Esophagus squamous epithelium (tissue), 5 donors: ENCODE measurements around the gene ITGA7. TPM values are rescaled to one million over a fixed set of nuclear protein-coding genes. Genes with fewer than 3 reads are reported as not detected.

Experiments used
- DNase-seq: peaks from one replicate; lab custom pipeline; 2025; lab: John Stamatoyannopoulos, UW
- H3K27ac ChIP-seq, 4 donors: fragments of 200-600 bp; sonication (generic); one replicate each; pipeline ENCODE4 v1.5.1; 2016 to 2019; ENCODE audit warnings: mild to moderate bottlenecking in 1 of 4
- H3K27me3 ChIP-seq, 4 donors: fragments of 200-600 bp; sonication (generic); 1 replicate in 3 of 4; 2 replicates in 1 of 4; pipeline versions ENCODE4 v1.5.1 to v1.6.0; 2017 to 2021; ENCODE audit warnings: antibody characterized with exemption in 1 of 4
- H3K36me3 ChIP-seq, 3 donors: fragments of 200-600 bp; sonication (generic); one replicate each; pipeline ENCODE4 v1.5.1; 2016 to 2019
- H3K4me1 ChIP-seq, 3 donors: fragments of 200-600 bp; sonication (generic); one replicate each; pipeline ENCODE4 v1.5.1; 2017 to 2019
- H3K4me3 ChIP-seq, 4 donors: fragments of 200-600 bp; sonication (generic); 1 replicate in 3 of 4; 2 replicates in 1 of 4; pipeline ENCODE4 v1.5.1; 2016 to 2019; ENCODE audit warnings: mild to moderate bottlenecking in 2 of 4, moderate library complexity in 1 of 4
- H3K9me3 ChIP-seq, 3 donors: fragments of 200-600 bp; sonication (generic); one replicate each; pipeline ENCODE4 v1.5.1; 2016 to 2019
- POLR2A ChIP-seq, 4 donors: fragments of 450-650 bp; IDR thresholded peaks; one replicate each; pipeline ENCODE4 v1.6.1; 2017; ENCODE audit warnings: antibody characterized with exemption in 4 of 4, mild to moderate bottlenecking in 4 of 4, moderate library complexity in 3 of 4
- WGBS, 2 donors: methylation state at CpG; one replicate each; pipeline ENCODE4 v1.1.5; 2018; 5-methylcytosine and 5-hydroxymethylcytosine counted together
- intact Hi-C: fragments of 100-400 bp; cut with DNase I; formaldehyde crosslinking; loops from one replicate; pipeline ENCODE4 v1.15.0; 2022
- total RNA-seq, 4 donors: library from RNA; depleted of rRNA; stranded (reverse); fragments of >200 nt; gene quantifications; one replicate each; pipeline ENCODE4 v1.1.0, GENCODE V29; 2016
- TF ChIP-seq, protein P1 (sequence below), 6 experiments: fragments of 450-650 bp in 4 of 6; fragments of 200-600 bp in 2 of 6; sonication (generic) in 2 of 6; IDR thresholded peaks; one replicate each; pipeline ENCODE4 v1.5.1; 2016 to 2019; ENCODE audit warnings: antibody characterized with exemption in 6 of 6, mild to moderate bottlenecking in 4 of 6, moderate library complexity in 4 of 6
- donor health status: DM: yes; HTN: yes; CAD: no.

The ITGA7 gene
- total RNA-seq, 4 donors from 2014 or later: 1.1 to 26.3 (median 10.5) TPM

DNA sequence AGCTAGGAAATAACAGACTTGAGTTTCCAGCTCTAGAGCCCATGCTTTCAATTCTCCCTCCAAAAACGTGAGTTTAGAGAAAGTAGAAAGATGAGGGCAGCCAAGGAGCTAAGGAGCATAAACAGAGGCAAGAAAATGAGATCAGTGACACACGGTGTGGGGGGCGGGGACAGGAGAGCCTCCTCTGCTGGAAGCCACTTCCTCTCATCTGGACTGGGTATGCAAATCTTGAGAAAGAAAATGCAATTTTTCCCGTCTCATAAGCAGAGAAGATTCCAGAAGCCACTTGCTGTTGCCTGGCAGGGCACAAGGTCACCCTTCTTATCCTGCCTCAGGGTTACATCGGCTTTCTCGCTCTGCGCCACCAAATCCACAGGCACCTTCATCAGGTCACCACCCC, 65.0 kb downstream of the ITGA7 start:
- no peaks in the 10 kb centered on the region for H3K36me3 ChIP-seq
- peaks cover 0 to 10% (median 4%) of the 10 kb centered on the region in 3 donors for H3K4me1 ChIP-seq
- H3K27ac ChIP-seq: peak overlapping the region in 2 of 4 donors; percentile 14 to 28
- 57 to 68% methylated on average over 7 of the region's 7 CpGs for WGBS, 2 donors
- H3K27me3 ChIP-seq: no peaks in the 10 kb centered on the region
- no peaks in the 10 kb centered on the region for H3K9me3 ChIP-seq
- TF ChIP-seq, protein P1, sequence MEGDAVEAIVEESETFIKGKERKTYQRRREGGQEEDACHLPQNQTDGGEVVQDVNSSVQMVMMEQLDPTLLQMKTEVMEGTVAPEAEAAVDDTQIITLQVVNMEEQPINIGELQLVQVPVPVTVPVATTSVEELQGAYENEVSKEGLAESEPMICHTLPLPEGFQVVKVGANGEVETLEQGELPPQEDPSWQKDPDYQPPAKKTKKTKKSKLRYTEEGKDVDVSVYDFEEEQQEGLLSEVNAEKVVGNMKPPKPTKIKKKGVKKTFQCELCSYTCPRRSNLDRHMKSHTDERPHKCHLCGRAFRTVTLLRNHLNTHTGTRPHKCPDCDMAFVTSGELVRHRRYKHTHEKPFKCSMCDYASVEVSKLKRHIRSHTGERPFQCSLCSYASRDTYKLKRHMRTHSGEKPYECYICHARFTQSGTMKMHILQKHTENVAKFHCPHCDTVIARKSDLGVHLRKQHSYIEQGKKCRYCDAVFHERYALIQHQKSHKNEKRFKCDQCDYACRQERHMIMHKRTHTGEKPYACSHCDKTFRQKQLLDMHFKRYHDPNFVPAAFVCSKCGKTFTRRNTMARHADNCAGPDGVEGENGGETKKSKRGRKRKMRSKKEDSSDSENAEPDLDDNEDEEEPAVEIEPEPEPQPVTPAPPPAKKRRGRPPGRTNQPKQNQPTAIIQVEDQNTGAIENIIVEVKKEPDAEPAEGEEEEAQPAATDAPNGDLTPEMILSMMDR (IDR thresholded peaks at IDR 0.05): no peak
- no peak for TF ChIP-seq POLR2A (IDR thresholded peaks at IDR 0.05)
- H3K4me3 ChIP-seq: no peak overlapping the region
- no peak for DNase-seq
- intact Hi-C loops: no loop called here

DNA sequence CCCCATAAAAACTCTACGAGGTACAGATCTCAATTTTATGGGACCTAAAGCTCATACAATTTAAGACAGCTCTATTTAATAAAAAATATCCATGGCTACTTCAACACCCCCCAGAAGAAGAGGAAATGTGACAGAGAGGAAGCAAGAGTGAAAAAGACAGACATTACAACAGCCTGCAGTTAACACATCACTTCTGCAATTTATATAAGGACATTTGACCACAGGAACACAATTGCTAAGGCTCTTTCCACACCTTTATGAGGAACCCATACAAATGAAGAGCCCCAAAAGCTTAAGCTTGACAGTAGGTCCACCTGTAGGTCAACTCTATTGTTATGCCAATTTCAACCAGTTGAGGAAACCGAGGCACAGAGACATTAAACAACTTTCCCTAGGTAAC, 65.4 kb downstream of the ITGA7 start:
- H3K27ac ChIP-seq: peak overlapping the region in 2 of 4 donors; percentile 14 to 28
- no peaks in the 10 kb centered on the region for H3K36me3 ChIP-seq
- DNase-seq: no peak
- no peak overlapping the region for H3K4me3 ChIP-seq
- intact Hi-C loops: no loop called here
- H3K4me1 ChIP-seq: peaks cover 0 to 10% (median 4%) of the 10 kb centered on the region in 3 donors
- no peaks in the 10 kb centered on the region for H3K9me3 ChIP-seq
- 29 to 31% methylated on average over 2 of the region's 2 CpGs for WGBS, 2 donors
- H3K27me3 ChIP-seq: peaks cover 0 to 1% (median 0%) of the 10 kb centered on the region in 4 donors
- TF ChIP-seq, protein P1 (IDR thresholded peaks at IDR 0.05): no peak
- no peak for TF ChIP-seq POLR2A (IDR thresholded peaks at IDR 0.05)

DNA sequence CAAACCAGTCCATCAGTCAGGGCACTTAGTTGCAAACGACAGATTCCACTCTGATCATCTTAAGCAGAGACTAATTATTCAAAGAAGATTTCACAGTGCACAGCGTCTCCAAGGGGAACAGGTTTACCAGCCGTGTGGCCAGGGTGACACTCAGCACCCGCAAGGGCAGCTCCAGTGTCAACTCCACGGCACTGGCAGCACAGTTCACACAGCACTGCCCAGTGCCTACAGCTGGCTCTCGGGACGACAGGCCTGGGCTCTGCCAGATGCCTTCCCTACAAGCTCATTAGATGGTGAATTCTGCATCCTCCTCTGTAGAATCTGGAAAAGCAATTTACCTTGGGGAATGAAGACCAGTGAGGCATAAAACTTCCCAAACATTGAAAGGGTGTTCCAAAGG, 66.1 kb downstream of the ITGA7 start:
- DNase-seq: no peak

DNA sequence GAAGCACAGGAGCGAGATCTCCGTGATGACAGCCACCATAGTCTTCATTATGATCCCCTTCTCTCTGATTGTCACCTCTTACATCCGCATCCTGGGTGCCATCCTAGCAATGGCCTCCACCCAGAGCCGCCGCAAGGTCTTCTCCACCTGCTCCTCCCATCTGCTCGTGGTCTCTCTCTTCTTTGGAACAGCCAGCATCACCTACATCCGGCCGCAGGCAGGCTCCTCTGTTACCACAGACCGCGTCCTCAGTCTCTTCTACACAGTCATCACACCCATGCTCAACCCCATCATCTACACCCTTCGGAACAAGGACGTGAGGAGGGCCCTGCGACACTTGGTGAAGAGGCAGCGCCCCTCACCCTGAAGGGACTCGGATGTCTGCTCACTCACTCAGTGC, 70.2 kb downstream of the ITGA7 start:
- no peak overlapping the region for H3K4me3 ChIP-seq
- 75 to 89% methylated on average over 10 to 14 of the region's 15 CpGs for WGBS, 2 donors
- H3K36me3 ChIP-seq: no peaks in the 10 kb centered on the region
- H3K27ac ChIP-seq: no peak overlapping the region
- intact Hi-C loops: no loop called here
- no peak for TF ChIP-seq POLR2A (IDR thresholded peaks at IDR 0.05)
- TF ChIP-seq, protein P1 (IDR thresholded peaks at IDR 0.05): no peak
- no peak for DNase-seq
- peaks cover 0 to 7% (median 0%) of the 10 kb centered on the region in 4 donors for H3K27me3 ChIP-seq
- H3K9me3 ChIP-seq: no peaks in the 10 kb centered on the region
- H3K4me1 ChIP-seq: no peaks in the 10 kb centered on the region

More for the DNA sequence above, 66.1 kb downstream of the ITGA7 start:
- Histone ChIP-seq H3K27ac (peak overlapping the region in 1 of 4 donors; percentile 14), H3K27me3 (peaks cover 0 to 7% (median 0%) of the 10 kb centered on the region in 4 donors), H3K36me3 (no peaks in the 10 kb centered on the region), H3K9me3 (no peaks in the 10 kb centered on the region), H3K4me3 (no peak overlapping the region), H3K4me1 (peaks cover 0 to 9% (median 4%) of the 10 kb centered on the region in 3 donors)
- TF ChIP-seq, protein P1 (IDR thresholded peaks at IDR 0.05): no peak
- TF ChIP-seq POLR2A (IDR thresholded peaks at IDR 0.05): no peak
- WGBS, 2 donors: 66 to 71% methylated on average over 3 to 7 of the region's 7 CpGs
- intact Hi-C loops: no loop called here

DNA sequence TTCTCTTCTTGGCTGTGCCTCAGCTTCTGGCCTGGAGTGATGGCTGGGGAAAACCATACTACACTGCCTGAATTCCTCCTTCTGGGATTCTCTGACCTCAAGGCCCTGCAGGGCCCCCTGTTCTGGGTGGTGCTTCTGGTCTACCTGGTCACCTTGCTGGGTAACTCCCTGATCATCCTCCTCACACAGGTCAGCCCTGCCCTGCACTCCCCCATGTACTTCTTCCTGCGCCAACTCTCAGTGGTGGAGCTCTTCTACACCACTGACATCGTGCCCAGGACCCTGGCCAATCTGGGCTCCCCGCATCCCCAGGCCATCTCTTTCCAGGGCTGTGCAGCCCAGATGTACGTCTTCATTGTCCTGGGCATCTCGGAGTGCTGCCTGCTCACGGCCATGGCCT, 70.9 kb downstream of the ITGA7 start, which contains the start of gene OR10P1:
TSS of gene OR10P1 (plus strand) at position 40 of the 400 bp plus-strand sequence. CDS start at position 40, 0 bp downstream.
- TF ChIP-seq POLR2A (IDR thresholded peaks at IDR 0.05): no peak
- Histone ChIP-seq H3K27ac (no peak within 1 kb of the TSS), H3K27me3 (peaks cover 0 to 7% (median 0%) of the 10 kb centered on the region in 4 donors), H3K9me3 (no peaks in the 10 kb centered on the region), H3K36me3 (no peaks in the 10 kb centered on the region), H3K4me3 (no peak within 1 kb of the TSS), H3K4me1 (no peaks in the 10 kb centered on the region)
- intact Hi-C loops: no loop called here
- DNase-seq: no peak
- 70 to 86% methylated on average over 6 of the region's 6 CpGs for WGBS, 2 donors
